GM10248 (cell line): ENCODE data around the gene COL15A1.

Experiments used
- CTCF ChIA-PET: fragments of 300-600 bp; sonication (Branson Sonifier 250); formaldehyde crosslinking; extraction: SDS; loops from one replicate; lab custom pipeline; 2021; ENCODE audit warnings: antibody characterized with exemption; lab: Yijun Ruan, JAX
- POLR2A ChIA-PET: fragments of 350-650 bp; sonication (Branson Sonifier 250); formaldehyde crosslinking; extraction: SDS; loops from one replicate; lab custom pipeline; 2020; ENCODE audit warnings: antibody characterized with exemption; lab: Yijun Ruan, JAX
- DNase-seq: peaks from one replicate; pipeline ENCODE4 v3.0.0; 2012; ENCODE audit errors: extremely low spot score
- TF ChIP-seq, protein P1 (sequence below): IDR thresholded peaks from 2 replicates; pipeline ENCODE4 v1.5.1; 2012; ENCODE audit warnings: mild to moderate bottlenecking, low read depth; ENCODE audit errors: extremely low read depth, missing control alignments, control extremely low read depth

The COL15A1 gene

DNA sequence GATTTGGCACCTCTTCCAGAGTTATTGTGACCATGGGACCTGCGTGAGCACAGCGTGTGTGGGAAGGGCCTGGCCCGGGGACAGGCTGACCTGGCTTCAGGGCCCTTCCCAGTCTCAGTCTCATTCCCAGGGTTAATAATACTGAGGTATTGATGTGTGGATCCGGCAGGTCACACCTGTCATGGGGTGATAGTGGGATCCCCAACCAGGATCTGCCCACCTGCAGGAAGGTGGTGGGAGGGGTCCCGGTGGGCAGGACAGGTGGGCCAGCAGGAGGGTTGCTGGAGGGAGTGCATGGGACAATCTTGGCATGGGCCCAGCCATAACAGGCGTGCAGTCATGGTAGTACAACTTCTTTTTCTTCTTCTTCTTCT is 55.4 kb downstream of the COL15A1 start:
- TF ChIP-seq, protein P1, sequence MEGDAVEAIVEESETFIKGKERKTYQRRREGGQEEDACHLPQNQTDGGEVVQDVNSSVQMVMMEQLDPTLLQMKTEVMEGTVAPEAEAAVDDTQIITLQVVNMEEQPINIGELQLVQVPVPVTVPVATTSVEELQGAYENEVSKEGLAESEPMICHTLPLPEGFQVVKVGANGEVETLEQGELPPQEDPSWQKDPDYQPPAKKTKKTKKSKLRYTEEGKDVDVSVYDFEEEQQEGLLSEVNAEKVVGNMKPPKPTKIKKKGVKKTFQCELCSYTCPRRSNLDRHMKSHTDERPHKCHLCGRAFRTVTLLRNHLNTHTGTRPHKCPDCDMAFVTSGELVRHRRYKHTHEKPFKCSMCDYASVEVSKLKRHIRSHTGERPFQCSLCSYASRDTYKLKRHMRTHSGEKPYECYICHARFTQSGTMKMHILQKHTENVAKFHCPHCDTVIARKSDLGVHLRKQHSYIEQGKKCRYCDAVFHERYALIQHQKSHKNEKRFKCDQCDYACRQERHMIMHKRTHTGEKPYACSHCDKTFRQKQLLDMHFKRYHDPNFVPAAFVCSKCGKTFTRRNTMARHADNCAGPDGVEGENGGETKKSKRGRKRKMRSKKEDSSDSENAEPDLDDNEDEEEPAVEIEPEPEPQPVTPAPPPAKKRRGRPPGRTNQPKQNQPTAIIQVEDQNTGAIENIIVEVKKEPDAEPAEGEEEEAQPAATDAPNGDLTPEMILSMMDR = no peak
- ChIA-PET CTCF (interaction anchor here (0.7 to 9.9 kb wide), 18 partner anchors 12 to 157 kb away, joined by 3 to 97 read pairs (median 5); no protein-coding TSS in a partner anchor), POLR2A (no interaction called here)
- DNase-seq = no peak

DNA sequence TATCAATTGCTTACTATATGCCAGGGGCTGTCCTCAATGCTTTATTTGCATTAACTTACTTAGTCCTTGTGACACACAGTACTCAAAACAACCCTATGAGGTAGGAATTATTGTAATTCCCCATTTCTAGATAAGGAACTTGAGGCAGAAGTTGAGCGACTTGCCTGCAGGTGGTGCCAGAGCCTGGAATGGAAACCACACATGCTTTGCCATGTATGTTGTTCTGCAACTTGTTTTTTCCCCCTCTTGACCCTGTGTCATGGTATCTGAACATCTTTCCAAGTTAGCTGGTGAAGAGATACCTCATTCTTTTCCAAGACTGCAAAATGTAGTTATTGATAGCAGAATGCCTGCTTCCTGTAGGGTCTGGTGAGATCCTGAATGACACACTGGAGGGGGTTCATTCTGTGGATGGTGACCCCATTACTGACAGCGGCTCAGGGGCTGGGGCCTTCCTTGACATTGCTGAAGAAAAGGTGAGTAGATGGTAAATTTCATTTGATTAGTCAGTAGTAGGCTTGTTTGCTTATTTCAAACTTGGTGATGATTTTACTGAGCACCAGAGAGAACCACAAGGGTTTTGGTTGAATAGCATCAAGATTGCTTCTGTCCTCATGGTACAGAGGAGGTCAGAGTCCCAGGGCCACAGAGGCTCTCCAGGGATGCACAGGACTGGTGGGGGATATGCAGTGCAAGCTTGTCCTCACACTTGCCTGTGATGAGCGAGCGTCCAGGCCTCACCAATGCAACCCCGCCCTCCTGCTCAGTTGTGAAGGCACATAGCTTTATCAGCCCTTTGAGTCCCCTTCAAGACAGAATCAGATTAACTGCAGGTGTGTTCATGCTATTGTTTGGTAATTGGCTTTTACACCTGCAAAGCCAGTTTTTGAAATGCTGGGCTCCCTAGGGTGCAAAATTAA is 57.0 kb downstream of the COL15A1 start:
- POLR2A ChIA-PET = no interaction called here
- TF ChIP-seq, protein P1 = peak; percentile 70
- DNase-seq = peak; percentile 65
- CTCF ChIA-PET = interaction anchor here (0.8 to 6.3 kb wide), 14 partner anchors 12 to 158 kb away, joined by 3 to 74 read pairs (median 5); no protein-coding TSS in a partner anchor

DNA sequence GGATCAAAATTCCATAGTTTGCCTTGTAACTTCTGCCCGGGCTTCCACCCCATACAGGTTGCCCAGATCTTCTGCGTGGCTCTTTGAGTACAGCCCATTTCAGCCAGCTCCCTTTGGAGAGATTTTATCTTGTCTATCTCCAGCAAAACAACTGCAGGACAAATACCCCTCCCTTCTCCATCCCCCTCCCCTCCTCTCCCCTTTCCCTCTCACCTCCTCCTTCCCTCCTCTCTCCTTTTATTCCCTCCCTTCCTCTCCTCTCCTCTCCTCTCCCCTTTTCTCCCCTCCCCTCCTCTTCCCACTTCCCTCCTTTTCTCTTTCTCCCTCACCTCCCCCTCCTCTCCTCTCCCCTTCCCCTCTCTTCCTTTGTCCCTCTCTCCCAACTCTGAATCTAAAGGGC is 58.2 kb downstream of the COL15A1 start:
- DNase-seq = no peak
- POLR2A ChIA-PET = no interaction called here
- CTCF ChIA-PET = interaction anchor here (0.8 to 6.3 kb wide), 7 partner anchors 10 to 159 kb away, joined by 3 to 74 read pairs (median 5); no protein-coding TSS in a partner anchor
- TF ChIP-seq, protein P1 = no peak

DNA sequence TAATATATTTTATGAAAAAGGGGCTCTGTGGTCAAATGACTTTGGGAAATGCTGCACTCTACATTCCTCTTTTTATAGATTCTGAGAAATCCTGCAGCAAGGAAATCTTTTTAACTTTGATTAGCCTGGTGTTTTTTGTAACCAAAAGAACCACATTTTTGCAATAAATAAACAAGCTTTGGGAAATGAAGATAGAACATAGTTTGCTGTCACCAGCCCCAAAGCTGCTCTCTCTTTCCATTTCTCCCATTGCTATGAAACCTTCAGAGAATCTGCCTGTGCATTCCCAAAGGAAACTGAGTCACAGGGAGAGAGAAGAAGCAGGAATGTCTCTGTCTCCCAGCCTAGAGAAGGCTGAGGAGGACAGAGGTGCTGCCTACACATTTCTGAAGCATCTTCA is 59.0 kb downstream of the COL15A1 start:
- CTCF ChIA-PET = interaction anchor here (1.1 to 6.3 kb wide), 6 partner anchors 10 to 139 kb away, joined by 3 to 74 read pairs (median 9); no protein-coding TSS in a partner anchor
- TF ChIP-seq, protein P1 = no peak
- POLR2A ChIA-PET = no interaction called here
- DNase-seq = no peak

DNA sequence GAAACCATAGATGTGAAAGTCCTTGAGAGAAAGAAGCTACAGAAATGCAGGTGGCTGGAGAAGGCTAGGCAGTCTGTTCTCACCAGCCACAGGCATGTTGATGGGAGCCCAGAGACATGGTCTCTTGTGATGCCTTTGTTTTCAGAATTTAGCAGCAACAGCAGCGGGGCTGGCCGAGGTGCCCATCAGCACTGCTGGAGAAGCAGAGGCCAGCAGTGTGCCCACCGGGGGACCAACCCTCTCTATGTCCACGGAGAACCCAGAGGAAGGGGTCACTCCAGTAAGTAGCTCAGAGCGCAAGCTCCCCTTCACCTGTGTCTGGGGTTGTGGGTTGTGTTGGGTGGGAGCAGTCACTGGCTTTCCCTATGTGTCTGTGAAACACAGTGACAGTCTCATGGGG is 59.6 kb downstream of the COL15A1 start:
- ChIA-PET POLR2A (no interaction called here), CTCF (interaction anchor here (1.1 to 3.5 kb wide), 5 partner anchors 11 to 138 kb away, joined by 3 to 55 read pairs (median 7); no protein-coding TSS in a partner anchor)
- TF ChIP-seq, protein P1 = no peak
- no peak for DNase-seq

DNA sequence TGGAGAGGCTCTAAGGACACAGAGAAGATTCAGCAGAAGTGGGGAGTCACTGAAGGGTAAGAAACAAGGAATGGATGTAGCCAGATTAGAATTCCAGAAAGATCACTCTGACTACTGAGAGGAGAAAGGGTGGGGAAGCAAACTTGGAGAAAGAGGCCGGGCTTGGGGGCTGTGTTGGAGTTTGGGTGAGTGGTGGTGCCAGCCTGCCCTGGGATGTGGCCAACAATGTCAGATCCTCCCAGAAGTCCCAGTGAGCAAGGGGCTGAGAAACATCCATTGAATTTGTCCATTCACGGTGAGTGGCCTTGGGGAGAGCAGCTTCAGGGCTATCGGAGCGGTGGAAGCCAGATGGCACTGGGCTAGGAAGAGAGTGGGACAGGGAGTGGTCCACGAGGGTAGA is 60.4 kb downstream of the COL15A1 start:
- ChIA-PET CTCF (interaction anchor here (1.7 kb wide), 1 partner anchor 135 kb away, joined by 7 read pairs; no protein-coding TSS in a partner anchor), POLR2A (no interaction called here)
- no peak for DNase-seq
- TF ChIP-seq, protein P1 = no peak
